B cell (primary cell): ENCODE data around the gene NSMCE3. TPM values are rescaled to one million over a fixed set of nuclear protein-coding genes. Genes with fewer than 3 reads are reported as not detected.

Experiments
- ATAC-seq: fragments of 200-7000 bp; cut with Tn5 transposase; one replicate; pipeline ENCODE4 v1.10.0; 2021; ENCODE audit warnings: low read depth, mild to moderate bottlenecking, moderate number of reproducible peaks, moderate library complexity
- CTCF ChIA-PET: fragments of 350-600 bp; sonication (Branson Sonifier 250); formaldehyde crosslinking; loops from one replicate; lab custom pipeline; 2021; ENCODE audit warnings: antibody characterized with exemption, inconsistent platforms; lab: Charles Lee
- POLR2A ChIA-PET: fragments of 350-600 bp; sonication (Branson Sonifier 250); formaldehyde crosslinking; loops from one replicate; lab custom pipeline; 2021; ENCODE audit warnings: antibody characterized with exemption; lab: Charles Lee
- DNase-seq: peaks from one replicate; pipeline ENCODE4 v3.0.0; 2013
- H2AFZ ChIP-seq: 2 replicates; pipeline ENCODE4 v1.6.1; 2012; ENCODE audit warnings: mild to moderate bottlenecking, low read depth, low read length; ENCODE audit not compliant: insufficient read depth, poor library complexity, severe bottlenecking
- H3K27ac ChIP-seq, 2 donors: 1 replicate in 1 of 2; 2 replicates in 1 of 2; pipeline ENCODE4 v1.5.1; 2012 to 2013; ENCODE audit warnings: low read length in 2 of 2, mild to moderate bottlenecking in 2 of 2, moderate library complexity in 1 of 2
- H3K27me3 ChIP-seq, 4 experiments: fragments of 200-600 bp in 1 of 4; sonication (generic) in 1 of 4; replicated peaks in 1 of 4; 1 replicate in 2 of 4; 2 replicates in 2 of 4; pipeline versions ENCODE4 v1.6.1 to v1.7.0; 2013 to 2016; ENCODE audit warnings: low read length in 3 of 4, mild to moderate bottlenecking in 2 of 4, mixed read lengths in 1 of 4, moderate library complexity in 1 of 4; ENCODE audit not compliant: insufficient read depth in 4 of 4, control insufficient read depth in 3 of 4; ENCODE audit errors: control extremely low read depth in 1 of 4
- H3K36me3 ChIP-seq, 2 experiments: replicated peaks in 1 of 2; 1 replicate in 1 of 2; 2 replicates in 1 of 2; pipeline versions ENCODE4 v1.6.1 to v1.7.1; 2013; ENCODE audit warnings: low read length in 1 of 2; ENCODE audit not compliant: insufficient read depth in 2 of 2, control insufficient read depth in 1 of 2; ENCODE audit errors: control extremely low read depth in 1 of 2, extremely low read depth in 1 of 2
- H3K4me1 ChIP-seq, 2 donors: fragments of 200-600 bp in 1 of 2; sonication (generic) in 1 of 2; 1 replicate in 1 of 2; 2 replicates in 1 of 2; pipeline versions ENCODE4 v1.5.1 to v1.6.1; 2013 to 2017; ENCODE audit warnings: low read length in 2 of 2; ENCODE audit not compliant: control insufficient read depth in 2 of 2, insufficient read depth in 2 of 2
- H3K4me2 ChIP-seq: replicated peaks from 2 replicates; pipeline ENCODE3; 2012; ENCODE audit warnings: mild to moderate bottlenecking, low read depth, low read length; ENCODE audit not compliant: poor library complexity, severe bottlenecking
- H3K4me3 ChIP-seq, 5 experiments: fragments of 200-600 bp in 1 of 5; sonication (generic) in 1 of 5; 1 replicate in 3 of 5; 2 replicates in 2 of 5; pipeline versions ENCODE4 v1.5.1 to v1.7.0; 2011 to 2016; ENCODE audit warnings: low read length in 4 of 5, mild to moderate bottlenecking in 4 of 5, low read depth in 2 of 5, control low read depth in 1 of 5, moderate library complexity in 1 of 5; ENCODE audit not compliant: insufficient read depth in 1 of 5; ENCODE audit errors: control extremely low read depth in 1 of 5, extremely low read depth in 1 of 5
- H3K79me2 ChIP-seq: fragments of 200-600 bp; sonication (generic); one replicate; pipeline ENCODE4 v1.6.0; 2016; ENCODE audit warnings: low read length; ENCODE audit not compliant: control insufficient read depth, insufficient read depth
- H3K9ac ChIP-seq: fragments of 200-600 bp; sonication (generic); 2 replicates; pipeline ENCODE4 v1.6.1; 2017; ENCODE audit warnings: mild to moderate bottlenecking, low read length, moderate library complexity
- H3K9me3 ChIP-seq, 3 donors: one replicate each; pipeline versions ENCODE4 v1.6.1 to v1.7.1; 2013; ENCODE audit warnings: low read length in 2 of 3; ENCODE audit not compliant: control insufficient read depth in 2 of 3, insufficient read depth in 1 of 3; ENCODE audit errors: control extremely low read depth in 1 of 3
- H4K20me1 ChIP-seq: 2 replicates; pipeline ENCODE4 v1.6.0; 2012; ENCODE audit warnings: mild to moderate bottlenecking, low read length; ENCODE audit not compliant: insufficient read depth, control insufficient read depth, poor library complexity, severe bottlenecking
- H3K27ac Mint-ChIP-seq: one replicate; pipeline ENCODE4 v1.8.0; 2021; ENCODE audit warnings: mixed read lengths
- H3K27me3 Mint-ChIP-seq: one replicate; pipeline ENCODE4 v1.8.0; 2021; ENCODE audit warnings: mixed read lengths
- H3K4me1 Mint-ChIP-seq: one replicate; pipeline ENCODE4 v1.8.0; 2021; ENCODE audit warnings: mixed read lengths
- H3K4me3 Mint-ChIP-seq: one replicate; pipeline ENCODE4 v1.8.0; 2021; ENCODE audit warnings: mixed read lengths
- H3K9me3 Mint-ChIP-seq: one replicate; pipeline ENCODE4 v1.8.0; 2022; ENCODE audit warnings: mixed read lengths; ENCODE audit not compliant: insufficient read depth
- CTCF ChIP-seq: fragments of 200-600 bp; IDR thresholded peaks from one replicate; pipeline ENCODE4 v1.8.0; 2022; ENCODE audit warnings: antibody characterized with exemption, mild to moderate bottlenecking
- EZH2 ChIP-seq: IDR thresholded peaks from 2 replicates; pipeline ENCODE4 v1.6.1; 2012; ENCODE audit warnings: borderline replicate concordance, low read depth, mild to moderate bottlenecking, moderate library complexity, low read length; ENCODE audit not compliant: insufficient read depth, poor library complexity, severe bottlenecking
- WGBS: methylation state at CpG from one replicate; pipeline ENCODE4 v1.1.5; 2013; ENCODE audit warnings: missing lambda C conversion rate; ENCODE audit not compliant: insufficient coverage; 5-methylcytosine and 5-hydroxymethylcytosine counted together
- intact Hi-C: fragments of 100-400 bp; cut with micrococcal nuclease; formaldehyde crosslinking; loops from one replicate; pipeline ENCODE4 v1.10.0; 2022
- polyA plus RNA-seq: library from polyadenylated mRNA; depleted of rRNA; stranded (reverse); fragments of >200 nt; gene quantifications from 2 replicates; pipeline ENCODE4 v1.2.3, GENCODE V29; 2012
- total RNA-seq, 2 donors: library from RNA; stranded (reverse); fragments of 120-200 nt in 1 of 2; gene quantifications; 1 replicate in 1 of 2; 2 replicates in 1 of 2; pipeline versions ENCODE4 v1.2.3 to v1.2.4, GENCODE V29; 2013 to 2022

Gene NSMCE3
- total and polyA plus RNA-seq, 2 donors (not counting 1 experiment from before 2014, with no cell fraction given), result 16.8 to 26.9 TPM

GRCh38 chr15:29223640-29224039, 46.0 kb downstream of the NSMCE3 start:
- H2AFZ ChIP-seq, result no peak overlapping the region
- ATAC-seq (no peak), DNase-seq (no peak)
- H3K27ac ChIP-seq, result no peak overlapping the region
- ChIA-PET CTCF (interaction anchor here (0.7 kb wide), 1 partner anchor 232 kb away, joined by 3 read pairs; no protein-coding TSS in a partner anchor), POLR2A (no interaction called here)
- no peaks in the 10 kb centered on the region for H3K36me3 ChIP-seq
- intact Hi-C loops, result no loop called here
- H4K20me1 ChIP-seq, result no peaks in the 10 kb centered on the region
- no peak overlapping the region for H3K4me3 Mint-ChIP-seq
- no peak overlapping the region for H3K27ac Mint-ChIP-seq
- H3K4me1 Mint-ChIP-seq, result no peaks in the 10 kb centered on the region
- peaks cover 0 to 3% (median 0%) of the 10 kb centered on the region in 4 experiments for H3K27me3 ChIP-seq
- no peaks in the 10 kb centered on the region for H3K4me1 ChIP-seq
- no peak for TF ChIP-seq EZH2
- TF ChIP-seq CTCF, result no peak
- H3K9me3 ChIP-seq, result peaks cover 0 to 17% (median 0%) of the 10 kb centered on the region in 3 donors
- 91% methylated on average over 9 of the region's 11 CpGs for WGBS
- no peak overlapping the region for H3K9ac ChIP-seq
- H3K4me3 ChIP-seq, result no peak overlapping the region
- H3K9me3 Mint-ChIP-seq, result no peaks in the 10 kb centered on the region
- H3K27me3 Mint-ChIP-seq, result peaks cover 21% of the 10 kb centered on the region
- H3K4me2 ChIP-seq, result no peak overlapping the region
- H3K79me2 ChIP-seq, result no peaks in the 10 kb centered on the region

GRCh38 chr15:29222129-29222853, 47.3 kb downstream of the NSMCE3 start:
- Mint-ChIP-seq H3K27me3 (peaks cover 24% of the 10 kb centered on the region), H3K4me1 (no peaks in the 10 kb centered on the region), H3K4me3 (no peak overlapping the region), H3K27ac (no peak overlapping the region), H3K9me3 (no peaks in the 10 kb centered on the region)
- H3K9me3 ChIP-seq, result peaks cover 0 to 17% (median 0%) of the 10 kb centered on the region in 3 donors
- ATAC-seq (no peak), DNase-seq (no peak)
- no peak overlapping the region for H3K4me3 ChIP-seq
- H4K20me1 ChIP-seq, result no peaks in the 10 kb centered on the region
- no peak for TF ChIP-seq CTCF
- TF ChIP-seq EZH2, result no peak
- H3K27ac ChIP-seq, result no peak overlapping the region
- ChIA-PET CTCF (no interaction called here), POLR2A (no interaction called here)
- intact Hi-C loops, result no loop called here
- 84% methylated on average over 7 of the region's 9 CpGs for WGBS
- peaks cover 0 to 6% (median 0%) of the 10 kb centered on the region in 4 experiments for H3K27me3 ChIP-seq
- no peaks in the 10 kb centered on the region for H3K4me1 ChIP-seq
- no peaks in the 10 kb centered on the region for H3K36me3 ChIP-seq
- H2AFZ ChIP-seq, result no peak overlapping the region
- no peaks in the 10 kb centered on the region for H3K79me2 ChIP-seq
- no peak overlapping the region for H3K9ac ChIP-seq
- H3K4me2 ChIP-seq, result no peak overlapping the region
